Ishikawa (cell line): ENCODE measurements around the gene FKBP6.

Experiments used
- CEBPB ChIP-seq: IDR thresholded peaks from 2 replicates; pipeline ENCODE4 v1.6.1; 2012
- EGR1 ChIP-seq: IDR thresholded peaks from 2 replicates; pipeline ENCODE4 v1.6.1; 2012
- EP300 ChIP-seq: IDR thresholded peaks from 2 replicates; pipeline ENCODE4 v1.6.1; 2012; ENCODE audit warnings: borderline replicate concordance
- NFIC ChIP-seq: IDR thresholded peaks from 2 replicates; pipeline ENCODE4 v1.6.1; 2012
- RAD21 ChIP-seq: IDR thresholded peaks from 2 replicates; pipeline ENCODE4 v1.6.1; 2012; ENCODE audit warnings: low read depth
- TAF1 ChIP-seq: IDR thresholded peaks from 2 replicates; pipeline ENCODE4 v1.6.1; 2012; ENCODE audit warnings: low read depth, mild to moderate bottlenecking
- TCF12 ChIP-seq: IDR thresholded peaks from 2 replicates; pipeline ENCODE4 v1.6.1; 2012; ENCODE audit warnings: low read depth
- TEAD4 ChIP-seq: IDR thresholded peaks from 2 replicates; pipeline ENCODE4 v1.6.1; 2012
- YY1 ChIP-seq: IDR thresholded peaks from 2 replicates; pipeline ENCODE4 v1.6.1; 2012; ENCODE audit warnings: low read depth
- ZBTB7A ChIP-seq: IDR thresholded peaks from 2 replicates; pipeline ENCODE4 v1.6.1; 2012; ENCODE audit warnings: low read depth
- TF ChIP-seq, protein P1 (sequence below): IDR thresholded peaks from 2 replicates; pipeline ENCODE4 v1.6.1; 2012; ENCODE audit warnings: low read depth, mild to moderate bottlenecking
- TF ChIP-seq, protein P2 (sequence below): IDR thresholded peaks from 2 replicates; pipeline ENCODE4 v1.6.1; 2012
- TF ChIP-seq, protein P3 (sequence below): IDR thresholded peaks from 2 replicates; pipeline ENCODE4 v1.6.1; 2012

DNA sequence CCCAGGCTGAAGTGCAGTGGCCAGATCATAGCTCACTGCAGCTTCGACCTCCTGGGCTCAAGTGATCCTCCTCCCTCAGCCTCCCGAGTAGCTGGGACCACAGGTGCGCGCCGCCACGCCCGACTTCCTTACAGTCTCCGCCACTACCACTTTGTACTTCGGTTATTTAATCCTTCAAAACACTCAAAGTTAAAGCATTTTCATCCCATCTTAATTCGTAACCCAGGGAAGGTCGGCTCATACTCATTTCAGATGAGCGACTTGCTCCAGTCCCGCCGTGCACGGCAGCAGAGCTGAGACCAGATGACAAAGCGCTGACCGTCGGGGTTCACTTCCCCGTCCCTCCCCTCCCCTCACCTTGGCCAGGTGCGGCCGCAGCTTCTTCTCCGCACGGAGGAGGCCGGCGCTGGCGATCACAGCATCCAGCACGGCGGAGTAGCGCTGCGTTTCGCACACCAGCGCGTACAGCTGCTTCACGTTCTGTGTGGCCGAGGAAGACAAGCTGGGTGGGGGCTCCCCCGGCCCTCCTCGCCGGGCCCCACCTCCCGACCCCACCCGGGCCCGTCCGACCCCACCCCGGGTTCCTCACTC lies 19.8 kb upstream of the FKBP6 start:
- TF ChIP-seq, protein P1, sequence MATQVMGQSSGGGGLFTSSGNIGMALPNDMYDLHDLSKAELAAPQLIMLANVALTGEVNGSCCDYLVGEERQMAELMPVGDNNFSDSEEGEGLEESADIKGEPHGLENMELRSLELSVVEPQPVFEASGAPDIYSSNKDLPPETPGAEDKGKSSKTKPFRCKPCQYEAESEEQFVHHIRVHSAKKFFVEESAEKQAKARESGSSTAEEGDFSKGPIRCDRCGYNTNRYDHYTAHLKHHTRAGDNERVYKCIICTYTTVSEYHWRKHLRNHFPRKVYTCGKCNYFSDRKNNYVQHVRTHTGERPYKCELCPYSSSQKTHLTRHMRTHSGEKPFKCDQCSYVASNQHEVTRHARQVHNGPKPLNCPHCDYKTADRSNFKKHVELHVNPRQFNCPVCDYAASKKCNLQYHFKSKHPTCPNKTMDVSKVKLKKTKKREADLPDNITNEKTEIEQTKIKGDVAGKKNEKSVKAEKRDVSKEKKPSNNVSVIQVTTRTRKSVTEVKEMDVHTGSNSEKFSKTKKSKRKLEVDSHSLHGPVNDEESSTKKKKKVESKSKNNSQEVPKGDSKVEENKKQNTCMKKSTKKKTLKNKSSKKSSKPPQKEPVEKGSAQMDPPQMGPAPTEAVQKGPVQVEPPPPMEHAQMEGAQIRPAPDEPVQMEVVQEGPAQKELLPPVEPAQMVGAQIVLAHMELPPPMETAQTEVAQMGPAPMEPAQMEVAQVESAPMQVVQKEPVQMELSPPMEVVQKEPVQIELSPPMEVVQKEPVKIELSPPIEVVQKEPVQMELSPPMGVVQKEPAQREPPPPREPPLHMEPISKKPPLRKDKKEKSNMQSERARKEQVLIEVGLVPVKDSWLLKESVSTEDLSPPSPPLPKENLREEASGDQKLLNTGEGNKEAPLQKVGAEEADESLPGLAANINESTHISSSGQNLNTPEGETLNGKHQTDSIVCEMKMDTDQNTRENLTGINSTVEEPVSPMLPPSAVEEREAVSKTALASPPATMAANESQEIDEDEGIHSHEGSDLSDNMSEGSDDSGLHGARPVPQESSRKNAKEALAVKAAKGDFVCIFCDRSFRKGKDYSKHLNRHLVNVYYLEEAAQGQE: no peak
- TF ChIP-seq CEBPB (no peak), ZBTB7A (no peak), EP300 (no peak), RAD21 (no peak), TAF1 (no peak), YY1 (no peak), NFIC (no peak), TCF12 (no peak), EGR1 (no peak), TEAD4 (no peak)
- TF ChIP-seq, protein P2, sequence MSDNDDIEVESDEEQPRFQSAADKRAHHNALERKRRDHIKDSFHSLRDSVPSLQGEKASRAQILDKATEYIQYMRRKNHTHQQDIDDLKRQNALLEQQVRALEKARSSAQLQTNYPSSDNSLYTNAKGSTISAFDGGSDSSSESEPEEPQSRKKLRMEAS: no peak
- TF ChIP-seq, protein P3, sequence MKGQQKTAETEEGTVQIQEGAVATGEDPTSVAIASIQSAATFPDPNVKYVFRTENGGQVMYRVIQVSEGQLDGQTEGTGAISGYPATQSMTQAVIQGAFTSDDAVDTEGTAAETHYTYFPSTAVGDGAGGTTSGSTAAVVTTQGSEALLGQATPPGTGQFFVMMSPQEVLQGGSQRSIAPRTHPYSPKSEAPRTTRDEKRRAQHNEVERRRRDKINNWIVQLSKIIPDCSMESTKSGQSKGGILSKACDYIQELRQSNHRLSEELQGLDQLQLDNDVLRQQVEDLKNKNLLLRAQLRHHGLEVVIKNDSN: no peak
